Endothelial cell of umbilical vein (primary cell): ENCODE measurements around the gene DGKA. TPM values are rescaled to one million over a fixed set of nuclear protein-coding genes. Genes with fewer than 3 reads are reported as not detected.

ENCODE experiments used
- BruUV-seq: library from RNA; stranded (reverse); fragments of 400-500 nt; replicated peaks from 2 replicates; lab custom pipeline; 2021; lab: Mats Ljungman, UMichigan
- CTCF ChIA-PET: fragments of 300-600, 350-600 bp; sonication (Branson Sonifier 250); formaldehyde crosslinking; loops from one replicate; lab custom pipeline; 2021; ENCODE audit warnings: antibody characterized with exemption, inconsistent platforms; lab: Charles Lee
- POLR2A ChIA-PET: fragments of 300-600, 350-600 bp; sonication (Branson Sonifier 250); formaldehyde crosslinking; loops from one replicate; lab custom pipeline; 2021; ENCODE audit warnings: antibody characterized with exemption, inconsistent platforms; lab: Charles Lee
- DNase-seq: peaks from one replicate; pipeline ENCODE4 v3.0.0-alpha.2; 2011; ENCODE audit warnings: low read depth, low spot score
- FAIRE-seq: peaks from 2 replicates; lab custom pipeline; 2011; peaks lifted over from hg19 to GRCh38; lab: Jason Lieb, UNC
- H2AFZ ChIP-seq: 2 replicates; pipeline ENCODE4 v1.6.0; 2012; ENCODE audit warnings: low read depth, low read length, control low read depth, inconsistent platforms
- H3K27ac ChIP-seq: 2 replicates; pipeline ENCODE4 v1.5.1; 2011; ENCODE audit warnings: low read depth, mild to moderate bottlenecking, control low read depth, low read length, moderate library complexity; ENCODE audit not compliant: insufficient read depth
- H3K27me3 ChIP-seq, 2 experiments: 2 replicates each; pipeline versions ENCODE4 v1.6.0 to v1.6.1; 2011; ENCODE audit warnings: low read length in 2 of 2, mixed read lengths in 1 of 2; ENCODE audit not compliant: control insufficient read depth in 2 of 2, insufficient read depth in 2 of 2
- H3K36me3 ChIP-seq, 2 experiments: 2 replicates in 1 of 2; 3 replicates in 1 of 2; pipeline ENCODE4 v1.5.1; 2011; ENCODE audit warnings: low read length in 2 of 2, mild to moderate bottlenecking in 1 of 2, moderate library complexity in 1 of 2; ENCODE audit not compliant: control insufficient read depth in 2 of 2, insufficient read depth in 2 of 2; ENCODE audit errors: extremely low read depth in 1 of 2
- H3K4me1 ChIP-seq: 3 replicates; pipeline ENCODE4 v1.5.1; 2011; ENCODE audit warnings: mild to moderate bottlenecking, low read length; ENCODE audit not compliant: control insufficient read depth, insufficient read depth; ENCODE audit errors: extremely low read depth
- H3K4me2 ChIP-seq: 2 replicates; pipeline ENCODE4 v1.6.1; 2011; ENCODE audit warnings: low read length, control low read depth, mixed read lengths; ENCODE audit not compliant: insufficient read depth
- H3K4me3 ChIP-seq, 3 experiments: fragments of 200-600 bp in 1 of 3; sonication (generic), shearing (Covaris generic) in 1 of 3; replicated peaks in 1 of 3; 2 replicates each; pipeline ENCODE4 v1.5.1; 2011 to 2016; ENCODE audit warnings: control low read depth in 3 of 3, low read length in 3 of 3, mild to moderate bottlenecking in 2 of 3, inconsistent platforms in 1 of 3, low read depth in 1 of 3, moderate library complexity in 1 of 3; ENCODE audit not compliant: insufficient read depth in 1 of 3
- H3K79me2 ChIP-seq: 2 replicates; pipeline ENCODE4 v1.6.0; 2012; ENCODE audit warnings: low read length, inconsistent platforms; ENCODE audit not compliant: control insufficient read depth, insufficient read depth
- H3K9ac ChIP-seq: replicated peaks from 2 replicates; pipeline ENCODE3; 2011; ENCODE audit warnings: low read length, control low read depth; ENCODE audit not compliant: insufficient read depth; ENCODE audit errors: extremely low read depth
- H3K9me1 ChIP-seq: replicated peaks from 3 replicates; pipeline ENCODE4 v1.6.0; 2011; ENCODE audit warnings: mild to moderate bottlenecking, low read length; ENCODE audit not compliant: control insufficient read depth, insufficient read depth; ENCODE audit errors: extremely low read depth
- H3K9me3 ChIP-seq: replicated peaks from 2 replicates; pipeline ENCODE4 v1.5.1; 2012; ENCODE audit warnings: low read length, inconsistent platforms; ENCODE audit not compliant: control insufficient read depth, insufficient read depth
- H4K20me1 ChIP-seq: replicated peaks from 2 replicates; pipeline ENCODE3; 2011; ENCODE audit warnings: mild to moderate bottlenecking, low read length; ENCODE audit not compliant: control insufficient read depth, insufficient read depth; ENCODE audit errors: extremely low read depth
- EZH2 ChIP-seq: IDR thresholded peaks from 2 replicates; pipeline ENCODE4 v1.6.1; 2012; ENCODE audit warnings: borderline replicate concordance, low read depth, mild to moderate bottlenecking, moderate library complexity, low read length, inconsistent platforms; ENCODE audit not compliant: severe bottlenecking
- FOS ChIP-seq: IDR thresholded peaks from 2 replicates; pipeline ENCODE4 v1.6.1; 2011; ENCODE audit warnings: mild to moderate bottlenecking, low read length, moderate library complexity, borderline replicate concordance; ENCODE audit not compliant: insufficient read depth
- GATA2 ChIP-seq: IDR thresholded peaks from 2 replicates; pipeline ENCODE4 v1.7.0; 2011; ENCODE audit warnings: low read depth, mild to moderate bottlenecking, moderate library complexity, mixed read lengths, low read length; ENCODE audit not compliant: insufficient read length, insufficient read depth
- JUN ChIP-seq: IDR thresholded peaks from 2 replicates; pipeline ENCODE4 v1.6.1; 2011; ENCODE audit warnings: borderline replicate concordance, low read depth; ENCODE audit not compliant: insufficient read length, insufficient read depth
- MAX ChIP-seq: IDR thresholded peaks from 2 replicates; pipeline ENCODE4 v1.6.1; 2011; ENCODE audit not compliant: insufficient read depth, insufficient read length
- MYC ChIP-seq: IDR thresholded peaks from one replicate; pipeline ENCODE4 v1.6.1; 2011; ENCODE audit warnings: mild to moderate bottlenecking, low read depth, low read length
- POLR2A ChIP-seq: IDR thresholded peaks from 2 replicates; pipeline ENCODE4 v1.6.1; 2012; ENCODE audit warnings: low read depth, mild to moderate bottlenecking, control low read depth, low read length
- POLR2AphosphoS5 ChIP-seq: IDR thresholded peaks from 2 replicates; pipeline ENCODE4 v1.6.1; 2012; ENCODE audit warnings: low read depth, mild to moderate bottlenecking, control low read depth, low read length, moderate library complexity; ENCODE audit not compliant: insufficient read depth
- dilution Hi-C: fragments of 300-500 bp; cut with MboI; formaldehyde crosslinking; loops from one replicate; pipeline ENCODE4 v1.15.0; 2019; ENCODE audit warnings: low sequenced_read_pairs; ENCODE audit not compliant: extremely low pct_ligation_motif_present
- intact Hi-C: fragments of 100-400 bp; cut with micrococcal nuclease; formaldehyde crosslinking; loops from one replicate; pipeline ENCODE4 v1.10.0; 2022
- polyA plus RNA-seq, 4 experiments: library from polyadenylated mRNA; depleted of rRNA in 3 of 4; stranded (reverse) in 3 of 4; unstranded in 1 of 4; fragments of >200 nt; gene quantifications; 2 replicates each; pipeline versions ENCODE4 v1.2.1 to v1.2.3, GENCODE V29; 2011 to 2012; ENCODE audit warnings: missing spikeins in 1 of 4
- total RNA-seq: library from RNA; stranded (reverse); gene quantifications from 2 replicates; pipeline ENCODE4 v1.2.3, GENCODE V29; 2021
- TF ChIP-seq, protein P1 (sequence below), 2 donors: IDR thresholded peaks; 1 replicate in 1 of 2; 2 replicates in 1 of 2; pipeline ENCODE4 v1.5.1; 2011; ENCODE audit warnings: low read length in 2 of 2, mild to moderate bottlenecking in 2 of 2, moderate library complexity in 2 of 2, control low read depth in 1 of 2, inconsistent platforms in 1 of 2, low read depth in 1 of 2; ENCODE audit not compliant: insufficient read depth in 1 of 2; ENCODE audit errors: extremely low read depth in 1 of 2

DGKA gene
- total and polyA plus RNA-seq, 2 donors (not counting 3 experiments of a cell fraction or from before 2014, with no cell fraction given): 49.8 to 53.2 TPM

- Histone ChIP-seq H3K9ac (no peak overlapping the region), H4K20me1 (no peaks in the 10 kb centered on the region), H3K79me2 (no peaks in the 10 kb centered on the region)
Measured at GRCh38 chr12:55938826-55939501, 8.0 kb downstream of the DGKA start.

More at GRCh38 chr12:55938826-55939501, 8.0 kb downstream of the DGKA start:
- Histone ChIP-seq H3K36me3 (peaks cover 2 to 8% of the 10 kb centered on the region in 2 experiments), H3K27ac (no peak overlapping the region), H3K9me1 (no peaks in the 10 kb centered on the region), H3K4me3 (no peak overlapping the region), H3K27me3 (no peaks in the 10 kb centered on the region), H3K4me2 (no peak overlapping the region), H3K4me1 (no peaks in the 10 kb centered on the region), H2AFZ (no peak overlapping the region), H3K9me3 (no peaks in the 10 kb centered on the region)
- intact Hi-C loops (no loop called here), dilution Hi-C loops (no loop called here)
- FAIRE-seq (no peak), DNase-seq (no peak)
- ChIA-PET POLR2A (no interaction called here), CTCF (interaction anchor here (0.6 to 3.3 kb wide), 16 partner anchors 8 to 200 kb away, joined by 3 to 66 read pairs (median 8); partner anchors contain the start of genes DGKA, DNAJC14, ORMDL2 and SARNP)
- no TSS peak for BruUV-seq
- TF ChIP-seq MAX (no peak), POLR2A (no peak), JUN (no peak), POLR2AphosphoS5 (no peak), EZH2 (no peak), FOS (no peak), GATA2 (no peak), MYC (no peak)
- TF ChIP-seq, protein P1, sequence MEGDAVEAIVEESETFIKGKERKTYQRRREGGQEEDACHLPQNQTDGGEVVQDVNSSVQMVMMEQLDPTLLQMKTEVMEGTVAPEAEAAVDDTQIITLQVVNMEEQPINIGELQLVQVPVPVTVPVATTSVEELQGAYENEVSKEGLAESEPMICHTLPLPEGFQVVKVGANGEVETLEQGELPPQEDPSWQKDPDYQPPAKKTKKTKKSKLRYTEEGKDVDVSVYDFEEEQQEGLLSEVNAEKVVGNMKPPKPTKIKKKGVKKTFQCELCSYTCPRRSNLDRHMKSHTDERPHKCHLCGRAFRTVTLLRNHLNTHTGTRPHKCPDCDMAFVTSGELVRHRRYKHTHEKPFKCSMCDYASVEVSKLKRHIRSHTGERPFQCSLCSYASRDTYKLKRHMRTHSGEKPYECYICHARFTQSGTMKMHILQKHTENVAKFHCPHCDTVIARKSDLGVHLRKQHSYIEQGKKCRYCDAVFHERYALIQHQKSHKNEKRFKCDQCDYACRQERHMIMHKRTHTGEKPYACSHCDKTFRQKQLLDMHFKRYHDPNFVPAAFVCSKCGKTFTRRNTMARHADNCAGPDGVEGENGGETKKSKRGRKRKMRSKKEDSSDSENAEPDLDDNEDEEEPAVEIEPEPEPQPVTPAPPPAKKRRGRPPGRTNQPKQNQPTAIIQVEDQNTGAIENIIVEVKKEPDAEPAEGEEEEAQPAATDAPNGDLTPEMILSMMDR (IDR thresholded peaks at IDR 0.05; ENCODE audit: extremely low read depth in 1 of 2, insufficient read depth in 1 of 2, low read depth in 1 of 2, low read length in 2 of 2): no peak
